Measurements from ENCODE around the gene CLVS2.

The CLVS2 gene

DNA sequence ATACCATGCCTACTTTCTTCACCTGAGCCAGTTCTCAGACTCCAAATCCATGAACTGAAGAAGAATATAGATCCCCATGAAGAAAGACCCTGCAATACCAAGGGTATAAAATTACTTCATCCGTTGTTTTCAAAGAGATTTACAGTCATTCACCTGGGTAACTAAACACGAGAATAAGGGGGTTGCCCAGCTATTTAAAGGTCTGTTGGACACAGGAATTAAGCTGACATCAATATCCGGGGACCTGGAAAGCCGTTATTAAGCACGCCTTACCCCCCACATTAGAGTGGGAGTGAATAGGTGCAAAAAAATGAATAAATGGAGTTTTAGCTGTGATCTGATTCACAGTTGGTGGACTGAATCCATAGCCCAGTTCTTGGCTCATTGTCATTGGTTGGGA lies 28.9 kb downstream of the CLVS2 start:
- DNase-seq, result no peak
- intact Hi-C loops (cut with DNase I; ENCODE audit: low total_unique reads), result no loop called here
- H3K4me3 ChIP-seq, result no peak overlapping the region
- no peaks in the 10 kb centered on the region for H3K9me3 ChIP-seq
- no peak overlapping the region for H3K27ac ChIP-seq
- H3K36me3 ChIP-seq, result no peaks in the 10 kb centered on the region
- no peaks in the 10 kb centered on the region for H3K4me1 ChIP-seq
- no peaks in the 10 kb centered on the region for H3K27me3 ChIP-seq
- TF ChIP-seq, protein P1, sequence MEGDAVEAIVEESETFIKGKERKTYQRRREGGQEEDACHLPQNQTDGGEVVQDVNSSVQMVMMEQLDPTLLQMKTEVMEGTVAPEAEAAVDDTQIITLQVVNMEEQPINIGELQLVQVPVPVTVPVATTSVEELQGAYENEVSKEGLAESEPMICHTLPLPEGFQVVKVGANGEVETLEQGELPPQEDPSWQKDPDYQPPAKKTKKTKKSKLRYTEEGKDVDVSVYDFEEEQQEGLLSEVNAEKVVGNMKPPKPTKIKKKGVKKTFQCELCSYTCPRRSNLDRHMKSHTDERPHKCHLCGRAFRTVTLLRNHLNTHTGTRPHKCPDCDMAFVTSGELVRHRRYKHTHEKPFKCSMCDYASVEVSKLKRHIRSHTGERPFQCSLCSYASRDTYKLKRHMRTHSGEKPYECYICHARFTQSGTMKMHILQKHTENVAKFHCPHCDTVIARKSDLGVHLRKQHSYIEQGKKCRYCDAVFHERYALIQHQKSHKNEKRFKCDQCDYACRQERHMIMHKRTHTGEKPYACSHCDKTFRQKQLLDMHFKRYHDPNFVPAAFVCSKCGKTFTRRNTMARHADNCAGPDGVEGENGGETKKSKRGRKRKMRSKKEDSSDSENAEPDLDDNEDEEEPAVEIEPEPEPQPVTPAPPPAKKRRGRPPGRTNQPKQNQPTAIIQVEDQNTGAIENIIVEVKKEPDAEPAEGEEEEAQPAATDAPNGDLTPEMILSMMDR (IDR thresholded peaks at IDR 0.05), result no peak

DNA sequence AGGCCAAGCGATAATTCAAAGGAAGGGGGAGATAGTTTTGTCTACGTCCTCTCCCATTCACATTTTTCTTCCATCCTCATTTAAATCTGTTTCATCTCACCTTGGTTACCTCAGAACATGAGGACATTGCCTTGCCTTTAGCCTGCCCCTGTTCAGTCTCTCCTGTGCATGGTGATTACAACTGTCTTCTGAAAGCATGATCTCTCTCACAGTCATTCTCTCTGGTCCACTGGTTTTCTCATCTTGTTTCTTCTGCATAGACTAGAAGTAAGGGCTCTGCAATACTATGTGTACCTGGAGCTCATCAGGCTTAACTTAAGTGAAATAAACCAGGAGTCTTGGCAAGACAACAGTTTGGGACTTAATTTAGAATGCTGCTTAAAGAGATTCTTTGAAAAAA lies 31.4 kb downstream of the CLVS2 start:
- no peaks in the 10 kb centered on the region for H3K9me3 ChIP-seq

DNA sequence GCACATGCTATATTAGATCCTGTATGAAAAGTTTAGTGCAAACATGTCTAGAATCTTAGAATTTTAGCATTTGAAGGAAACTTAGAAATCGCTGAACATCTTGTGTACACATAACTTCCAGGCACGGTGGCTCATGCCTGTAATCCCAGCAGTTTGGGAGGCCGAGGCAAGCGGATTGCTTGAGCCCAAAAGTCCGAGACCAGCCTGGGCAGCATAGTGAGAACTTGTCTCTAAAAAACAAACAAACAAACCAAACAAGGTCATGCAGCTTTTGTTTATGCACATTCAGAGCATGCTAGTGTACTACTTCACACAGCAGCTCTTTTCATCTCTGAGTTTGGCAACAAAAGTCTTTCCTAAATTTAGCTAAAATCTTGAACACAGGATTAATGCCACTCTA lies 32.2 kb downstream of the CLVS2 start:
- no peaks in the 10 kb centered on the region for H3K4me1 ChIP-seq
- no peaks in the 10 kb centered on the region for H3K27me3 ChIP-seq
- no peak for DNase-seq
- H3K36me3 ChIP-seq, result no peaks in the 10 kb centered on the region
- no peak overlapping the region for H3K4me3 ChIP-seq
- no peaks in the 10 kb centered on the region for H3K9me3 ChIP-seq
- H3K27ac ChIP-seq, result no peak overlapping the region
- TF ChIP-seq, protein P1 (IDR thresholded peaks at IDR 0.05), result no peak
- intact Hi-C loops (cut with DNase I; ENCODE audit: low total_unique reads), result no loop called here

More for the DNA sequence above, 31.4 kb downstream of the CLVS2 start:
- intact Hi-C loops (cut with DNase I; ENCODE audit: low total_unique reads), result no loop called here
- no peak overlapping the region for H3K27ac ChIP-seq
- no peak for DNase-seq
- no peaks in the 10 kb centered on the region for H3K36me3 ChIP-seq
- H3K4me1 ChIP-seq, result no peaks in the 10 kb centered on the region
- no peaks in the 10 kb centered on the region for H3K27me3 ChIP-seq
- TF ChIP-seq, protein P1 (IDR thresholded peaks at IDR 0.05), result no peak
- H3K4me3 ChIP-seq, result no peak overlapping the region

DNA sequence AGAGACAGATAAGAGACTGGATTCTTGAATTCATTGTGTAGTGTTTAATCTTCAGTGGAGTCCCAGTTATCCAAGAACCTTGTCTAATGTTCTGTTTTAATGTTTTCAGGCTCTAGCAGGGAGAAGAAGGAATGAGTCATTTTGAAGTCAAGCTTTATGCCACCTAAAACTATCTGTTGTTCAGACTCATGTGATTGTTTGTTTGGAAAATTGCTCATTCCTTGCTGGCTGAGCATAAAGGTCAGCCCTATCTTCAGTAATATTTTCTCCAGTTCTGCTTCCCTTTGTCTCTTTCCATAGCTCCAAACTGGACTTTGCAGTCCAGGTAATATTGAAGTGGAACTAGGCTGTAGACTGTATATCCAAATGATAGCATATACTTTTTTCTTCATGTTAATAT lies 34.2 kb downstream of the CLVS2 start:
- intact Hi-C loops (cut with DNase I; ENCODE audit: low total_unique reads), result no loop called here
- Histone ChIP-seq H3K27me3 (no peaks in the 10 kb centered on the region), H3K4me3 (no peak overlapping the region), H3K4me1 (no peaks in the 10 kb centered on the region), H3K27ac (no peak overlapping the region), H3K9me3 (no peaks in the 10 kb centered on the region), H3K36me3 (no peaks in the 10 kb centered on the region)
- TF ChIP-seq, protein P1 (IDR thresholded peaks at IDR 0.05), result no peak
- DNase-seq, result no peak

DNA sequence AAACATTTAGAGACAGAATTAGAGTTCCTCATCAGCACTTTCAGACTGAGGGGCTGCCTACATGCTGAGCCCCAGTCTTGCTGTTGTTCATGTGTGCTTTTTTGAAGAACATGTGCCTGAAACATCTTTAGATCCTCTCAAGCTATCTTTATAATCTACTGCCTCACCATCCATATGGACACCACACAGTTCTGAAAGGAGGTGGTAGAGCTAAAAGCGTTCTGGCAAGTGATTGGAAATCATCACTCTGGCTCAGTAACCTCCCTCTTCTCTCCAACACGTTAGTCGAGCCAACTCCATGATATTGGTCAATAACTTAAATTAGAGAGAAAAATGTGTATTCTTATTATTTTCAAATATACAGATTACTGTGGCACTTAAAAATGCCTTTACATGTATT lies 40.6 kb downstream of the CLVS2 start:
- no peak for DNase-seq
- Histone ChIP-seq H3K36me3 (no peaks in the 10 kb centered on the region), H3K27ac (no peak overlapping the region), H3K27me3 (no peaks in the 10 kb centered on the region), H3K4me1 (no peaks in the 10 kb centered on the region), H3K9me3 (no peaks in the 10 kb centered on the region), H3K4me3 (no peak overlapping the region)
- TF ChIP-seq, protein P1 (IDR thresholded peaks at IDR 0.05), result no peak
- intact Hi-C loops (cut with DNase I; ENCODE audit: low total_unique reads), result no loop called here

DNA sequence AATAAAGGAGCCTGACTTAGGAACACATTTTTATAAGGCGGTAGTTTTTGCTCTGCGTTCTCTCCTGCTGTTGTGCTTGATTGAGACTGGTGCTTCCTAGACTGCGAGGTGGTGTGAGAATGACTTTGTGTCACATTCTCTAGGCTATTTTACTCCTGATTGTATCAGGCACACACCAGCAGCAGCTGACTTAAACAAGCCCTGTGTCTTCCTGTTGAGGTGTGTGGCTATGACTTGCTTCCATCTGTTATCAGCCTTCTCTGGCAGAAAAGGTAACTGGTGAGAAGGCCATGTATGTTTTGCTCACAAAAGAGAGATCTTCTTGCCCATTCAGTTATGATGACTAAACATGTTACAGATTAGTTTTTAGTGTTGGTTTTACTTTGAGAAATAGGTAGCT lies 43.4 kb downstream of the CLVS2 start:
- H3K27me3 ChIP-seq, result no peaks in the 10 kb centered on the region

More for the DNA sequence above, 43.4 kb downstream of the CLVS2 start:
- intact Hi-C loops (cut with DNase I; ENCODE audit: low total_unique reads), result no loop called here
- H3K36me3 ChIP-seq, result no peaks in the 10 kb centered on the region
- no peak overlapping the region for H3K4me3 ChIP-seq
- TF ChIP-seq, protein P1 (IDR thresholded peaks at IDR 0.05), result no peak
- no peak for DNase-seq
- H3K4me1 ChIP-seq, result no peaks in the 10 kb centered on the region
- H3K27ac ChIP-seq, result no peak overlapping the region
- H3K9me3 ChIP-seq, result no peaks in the 10 kb centered on the region
